Astrocyte (in vitro differentiated cells and primary cell): ENCODE data around the gene SEMG1. TPM values are rescaled to one million over a fixed set of nuclear protein-coding genes. Genes with fewer than 3 reads are reported as not detected.

Experiments
- DNase-seq: peaks from one replicate; pipeline ENCODE4 v3.0.0-alpha.2; 2010; ENCODE audit warnings: low read depth
- FAIRE-seq: peaks from 2 replicates; lab custom pipeline; 2011; peaks lifted over from hg19 to GRCh38; lab: Jason Lieb, UNC
- H2AFZ ChIP-seq: 2 replicates; pipeline ENCODE4 v1.6.0; 2012; ENCODE audit warnings: low read depth, low read length, inconsistent platforms
- H3K27ac ChIP-seq: 2 replicates; pipeline ENCODE4 v1.5.1; 2011; ENCODE audit warnings: low read depth, low read length, inconsistent platforms
- H3K27me3 ChIP-seq: 2 replicates; pipeline ENCODE4 v1.6.0; 2011; ENCODE audit warnings: low read length, inconsistent platforms; ENCODE audit not compliant: insufficient read depth
- H3K36me3 ChIP-seq: 2 replicates; pipeline ENCODE4 v1.5.1; 2011; ENCODE audit warnings: low read length, inconsistent platforms; ENCODE audit not compliant: insufficient read depth
- H3K4me1 ChIP-seq: 2 replicates; pipeline ENCODE4 v1.5.1; 2011; ENCODE audit warnings: low read length, inconsistent platforms; ENCODE audit not compliant: insufficient read depth
- H3K4me2 ChIP-seq: 2 replicates; pipeline ENCODE4 v1.6.0; 2012; ENCODE audit warnings: low read length, inconsistent platforms
- H3K4me3 ChIP-seq: 2 replicates; pipeline ENCODE4 v1.5.1; 2011; ENCODE audit warnings: low read depth, mild to moderate bottlenecking, low read length, inconsistent platforms; ENCODE audit not compliant: insufficient read depth
- H3K79me2 ChIP-seq: 2 replicates; pipeline ENCODE4 v1.6.0; 2012; ENCODE audit warnings: mild to moderate bottlenecking, low read length, inconsistent platforms; ENCODE audit not compliant: insufficient read depth
- H3K9ac ChIP-seq: 2 replicates; pipeline ENCODE4 v1.6.0; 2012; ENCODE audit warnings: mild to moderate bottlenecking, low read length, inconsistent platforms
- H3K9me3 ChIP-seq: 2 replicates; pipeline ENCODE4 v1.5.1; 2012; ENCODE audit warnings: low read depth, mild to moderate bottlenecking, low read length, inconsistent platforms; ENCODE audit not compliant: insufficient read depth
- H4K20me1 ChIP-seq: 2 replicates; pipeline ENCODE4 v1.6.0; 2012; ENCODE audit warnings: low read length, inconsistent platforms; ENCODE audit not compliant: insufficient read depth
- H3K27ac Mint-ChIP-seq: one replicate; pipeline ENCODE4 v1.8.0; 2021; ENCODE audit warnings: mild to moderate bottlenecking, mixed read lengths; ENCODE audit not compliant: unreplicated experiment
- H3K27me3 Mint-ChIP-seq: one replicate; pipeline ENCODE4 v1.8.0; 2021; ENCODE audit warnings: low read depth, mixed read lengths; ENCODE audit not compliant: unreplicated experiment
- H3K36me3 Mint-ChIP-seq: one replicate; pipeline ENCODE4 v1.8.0; 2021; ENCODE audit warnings: low read depth, mixed read lengths; ENCODE audit not compliant: unreplicated experiment
- H3K4me1 Mint-ChIP-seq: one replicate; pipeline ENCODE4 v1.8.0; 2021; ENCODE audit warnings: low read depth, mixed read lengths; ENCODE audit not compliant: unreplicated experiment
- H3K4me3 Mint-ChIP-seq: one replicate; pipeline ENCODE4 v1.8.0; 2021; ENCODE audit warnings: mild to moderate bottlenecking, moderate library complexity, mixed read lengths; ENCODE audit not compliant: unreplicated experiment
- H3K9me3 Mint-ChIP-seq: one replicate; pipeline ENCODE4 v1.8.0; 2021; ENCODE audit warnings: mild to moderate bottlenecking, mixed read lengths; ENCODE audit not compliant: unreplicated experiment
- CTCF ChIP-seq: IDR thresholded peaks from 2 replicates; pipeline ENCODE4 v1.5.1; 2011; ENCODE audit warnings: low read depth, mild to moderate bottlenecking, inconsistent platforms, low read length, moderate library complexity; ENCODE audit not compliant: insufficient read depth
- EZH2 ChIP-seq: IDR thresholded peaks from 2 replicates; pipeline ENCODE4 v1.6.1; 2012; ENCODE audit warnings: mild to moderate bottlenecking, low read length, inconsistent platforms; ENCODE audit not compliant: insufficient read depth
- total RNA-seq: library from RNA; stranded (reverse); gene quantifications from 2 replicates; pipeline ENCODE4 v1.2.1, GENCODE V29; 2021

The SEMG1 gene
- total RNA-seq, 1 donor from 2014 or later: not detected

DNA sequence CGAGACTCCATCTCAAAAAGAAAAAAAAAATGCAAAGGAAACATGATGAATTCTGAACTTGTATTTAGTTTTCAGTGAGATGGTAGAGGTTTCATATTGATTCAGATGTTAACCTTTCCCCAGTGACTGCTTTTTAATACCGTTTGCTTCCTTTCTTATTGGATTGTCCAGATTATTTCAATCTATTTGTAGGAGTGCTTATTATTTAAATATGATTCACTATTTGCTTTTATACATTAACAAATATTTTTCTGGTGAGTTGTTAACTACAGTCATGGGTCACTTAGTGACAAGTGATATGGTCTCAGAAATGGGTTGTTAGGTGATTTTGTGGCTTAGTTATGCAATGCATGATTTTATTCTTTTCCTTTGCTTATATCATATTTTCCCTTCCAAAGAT is 23.7 kb upstream of the SEMG1 start:
- Histone ChIP-seq H2AFZ (no peak overlapping the region), H3K4me1 (no peaks in the 10 kb centered on the region), H3K79me2 (no peaks in the 10 kb centered on the region), H3K4me2 (no peak overlapping the region), H3K27ac (no peak overlapping the region), H4K20me1 (no peaks in the 10 kb centered on the region), H3K4me3 (no peak overlapping the region), H3K9ac (no peak overlapping the region), H3K27me3 (no peaks in the 10 kb centered on the region), H3K36me3 (no peaks in the 10 kb centered on the region), H3K9me3 (no peaks in the 10 kb centered on the region)
- H3K27me3 Mint-ChIP-seq: no peaks in the 10 kb centered on the region
- H3K9me3 Mint-ChIP-seq: no peaks in the 10 kb centered on the region
- H3K4me1 Mint-ChIP-seq: no peaks in the 10 kb centered on the region
- FAIRE-seq (no peak), DNase-seq (no peak)
- H3K4me3 Mint-ChIP-seq: no peak overlapping the region
- TF ChIP-seq CTCF: no peak
- no peak for TF ChIP-seq EZH2
- no peak overlapping the region for H3K27ac Mint-ChIP-seq
- H3K36me3 Mint-ChIP-seq: no peaks in the 10 kb centered on the region

DNA sequence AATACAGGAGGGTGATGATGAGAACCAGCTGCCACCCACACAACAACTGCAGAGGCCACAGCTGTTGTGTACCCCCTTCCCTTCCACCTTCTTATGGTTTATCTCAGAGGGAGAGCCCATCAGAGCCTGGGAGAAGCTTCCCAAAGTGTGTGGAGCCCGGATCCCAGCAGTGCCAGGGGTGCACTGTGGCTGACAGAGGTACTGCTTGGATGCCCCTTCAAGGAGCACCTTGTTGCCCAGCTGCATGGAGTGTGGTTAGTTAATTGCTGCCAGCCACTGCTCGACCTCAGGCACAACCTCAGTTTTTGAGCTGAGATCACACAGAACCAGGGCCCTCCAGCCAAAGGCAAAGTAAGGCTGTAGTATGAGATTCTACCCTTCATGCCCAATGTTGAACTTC is 19.1 kb upstream of the SEMG1 start:
- no peaks in the 10 kb centered on the region for H3K36me3 Mint-ChIP-seq
- Histone ChIP-seq H3K27ac (no peak overlapping the region), H3K9me3 (no peaks in the 10 kb centered on the region), H3K79me2 (no peaks in the 10 kb centered on the region), H3K4me1 (no peaks in the 10 kb centered on the region), H3K36me3 (no peaks in the 10 kb centered on the region), H4K20me1 (no peaks in the 10 kb centered on the region), H3K4me2 (no peak overlapping the region), H3K9ac (no peak overlapping the region), H3K27me3 (no peaks in the 10 kb centered on the region), H3K4me3 (no peak overlapping the region), H2AFZ (no peak overlapping the region)
- no peaks in the 10 kb centered on the region for H3K4me1 Mint-ChIP-seq
- TF ChIP-seq EZH2: no peak
- no peak for TF ChIP-seq CTCF
- H3K4me3 Mint-ChIP-seq: no peak overlapping the region
- DNase-seq: no peak
- H3K9me3 Mint-ChIP-seq: no peaks in the 10 kb centered on the region
- H3K27me3 Mint-ChIP-seq: no peaks in the 10 kb centered on the region
- FAIRE-seq: no peak
- no peak overlapping the region for H3K27ac Mint-ChIP-seq

DNA sequence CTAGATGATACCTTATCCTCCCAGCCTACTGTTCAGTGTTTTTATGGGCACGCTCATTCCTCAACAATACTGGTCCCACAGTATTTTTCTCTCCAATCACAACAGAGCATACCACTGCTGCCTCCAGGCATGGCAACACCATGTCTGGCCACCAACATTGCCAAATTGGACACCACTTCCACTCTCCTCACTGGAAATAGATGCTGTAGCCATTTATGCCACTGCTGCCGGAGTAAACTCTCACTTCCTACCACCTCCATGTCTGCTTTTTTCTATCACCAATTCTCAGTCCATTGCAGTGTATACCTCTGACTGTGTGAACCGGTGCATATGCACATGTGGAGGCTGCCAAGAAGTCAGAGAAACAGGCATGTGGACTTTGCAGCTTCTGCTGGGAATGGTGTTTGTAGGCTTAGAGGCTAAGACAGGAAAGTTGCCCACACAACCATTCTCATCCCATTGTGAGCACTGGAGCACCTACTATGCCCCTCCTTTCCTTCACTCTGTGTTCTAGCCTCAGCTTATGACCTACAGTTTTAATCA is 17.7 kb upstream of the SEMG1 start:
- Mint-ChIP-seq H3K4me1 (no peaks in the 10 kb centered on the region), H3K9me3 (no peaks in the 10 kb centered on the region), H3K27me3 (no peaks in the 10 kb centered on the region), H3K27ac (no peak overlapping the region), H3K36me3 (no peaks in the 10 kb centered on the region), H3K4me3 (no peak overlapping the region)
- no peak overlapping the region for H3K4me2 ChIP-seq
- no peaks in the 10 kb centered on the region for H3K36me3 ChIP-seq
- H2AFZ ChIP-seq: no peak overlapping the region
- H3K27ac ChIP-seq: no peak overlapping the region
- H3K9ac ChIP-seq: no peak overlapping the region
- no peaks in the 10 kb centered on the region for H3K27me3 ChIP-seq
- no peaks in the 10 kb centered on the region for H4K20me1 ChIP-seq
- DNase-seq: no peak
- FAIRE-seq: no peak
- H3K4me1 ChIP-seq: no peaks in the 10 kb centered on the region
- H3K4me3 ChIP-seq: no peak overlapping the region
- no peaks in the 10 kb centered on the region for H3K79me2 ChIP-seq
- TF ChIP-seq EZH2 (no peak), CTCF (no peak)
- H3K9me3 ChIP-seq: no peaks in the 10 kb centered on the region
